ENCODE data around the gene UBE2M.
"Not testable (repeated sequence)": the region's sequence is repeated elsewhere in the genome, so short reads cannot be mapped to it uniquely, and the experiment has no call there.

Gene UBE2M

DNA sequence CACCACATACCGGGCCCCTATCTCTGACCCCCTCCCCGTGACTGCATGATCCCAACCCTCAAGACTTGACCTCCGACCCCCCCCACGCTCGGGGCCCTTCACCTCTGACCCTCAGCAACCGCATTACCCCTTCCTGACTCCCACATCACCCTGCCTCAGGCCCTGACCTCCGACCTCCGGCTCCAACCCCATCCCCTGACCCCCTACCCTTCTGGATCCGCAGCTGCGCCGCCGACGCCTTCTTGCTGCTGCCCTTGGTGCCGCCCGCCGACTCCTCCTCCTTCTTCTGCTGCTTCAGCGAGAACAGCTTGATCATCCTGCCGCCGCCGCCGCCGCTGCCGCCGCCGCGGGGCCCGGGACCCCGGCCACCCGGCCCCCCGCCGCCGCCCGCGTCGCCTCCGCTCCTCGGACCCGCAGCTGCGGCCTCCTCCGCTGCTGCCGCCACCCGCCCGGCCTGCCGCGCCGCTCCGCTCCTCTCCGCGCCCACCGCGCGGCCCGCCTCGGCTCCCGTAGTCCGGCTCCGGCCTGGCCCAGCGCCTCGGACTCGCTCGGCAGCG lies at the start of gene UBE2M:
TSS of gene UBE2M (minus strand) at position 546 of the 557 bp plus-strand sequence. CDS start at position 316, 230 bp downstream.
- DNase-seq: no peak

- not testable (repeated sequence) for DNase-seq
Measured at GRCh38 chr19:58607213-58607612, 48.8 kb upstream of the UBE2M start.

DNA sequence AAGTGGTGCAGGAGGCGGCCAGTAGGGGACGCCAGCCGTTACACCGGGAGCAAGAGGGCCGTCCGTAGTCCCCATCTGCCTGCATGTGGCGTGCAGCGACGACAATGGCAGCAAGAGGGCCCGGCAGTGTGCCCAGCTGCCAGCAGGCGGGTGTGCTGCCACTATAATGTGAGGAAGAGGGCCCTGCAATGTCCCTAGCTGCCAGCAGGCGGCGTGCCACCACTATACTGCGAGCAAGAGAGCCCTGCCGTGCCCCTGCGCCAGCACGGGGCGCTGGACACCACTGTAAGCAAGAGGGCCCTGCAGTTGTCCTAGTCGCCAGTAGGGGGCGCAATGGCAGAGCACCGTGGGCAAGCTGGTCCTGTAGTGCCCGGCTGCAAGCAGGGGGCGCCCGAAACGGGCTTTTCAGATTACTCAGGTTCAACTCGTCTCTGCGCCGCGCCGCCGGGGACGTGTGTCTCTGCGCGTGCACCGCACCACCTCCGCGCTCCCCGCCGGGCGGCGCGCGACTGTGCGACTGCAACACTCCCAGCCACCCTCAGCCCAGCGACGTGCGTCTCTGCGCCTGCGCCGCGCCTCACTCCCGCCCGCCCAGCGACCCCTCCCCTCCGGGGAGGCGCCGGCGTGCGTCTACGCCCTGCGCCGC lies 48.0 kb upstream of the UBE2M start:
- DNase-seq: not testable (repeated sequence)

- DNase-seq: no peak
Measured at GRCh38 chr19:58586133-58586765, 27.8 kb upstream of the UBE2M start.

DNA sequence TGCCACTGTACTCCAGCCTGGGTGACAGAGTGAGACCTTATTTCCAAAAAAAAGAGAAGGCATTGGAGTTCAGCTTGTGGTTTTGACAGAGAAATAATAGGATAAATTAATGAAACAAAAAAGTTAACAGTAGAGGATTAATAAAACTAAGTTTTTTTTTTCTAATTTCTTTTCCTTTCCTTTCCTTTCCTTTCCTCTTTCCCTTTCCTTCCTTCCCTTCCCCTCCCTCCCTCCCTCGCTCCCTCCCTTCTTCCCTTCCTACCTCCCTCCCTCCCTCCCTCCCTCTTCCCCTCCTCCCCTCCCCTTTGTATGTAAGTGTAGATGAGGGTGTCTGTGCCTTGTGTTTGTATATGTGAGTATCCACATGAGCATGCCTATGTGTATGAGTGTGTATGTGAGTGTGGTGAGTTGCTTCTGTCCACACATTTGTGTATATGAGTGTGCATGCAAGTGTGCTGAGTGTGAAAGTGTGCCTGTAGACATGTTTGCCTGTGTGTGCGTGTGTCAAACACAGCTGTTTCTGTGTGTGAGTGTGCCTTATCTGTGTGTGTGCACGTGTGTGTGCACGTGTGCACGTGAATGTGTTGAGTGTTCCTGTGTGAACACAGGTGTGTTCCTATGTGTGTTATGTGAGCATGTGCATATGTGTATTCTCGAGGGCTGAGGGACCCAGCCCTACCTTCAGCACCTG lies 27.2 kb upstream of the UBE2M start:
- no peak for DNase-seq

- no peak for DNase-seq
Measured at GRCh38 chr19:58584498-58585441, 26.4 kb upstream of the UBE2M start.

DNA sequence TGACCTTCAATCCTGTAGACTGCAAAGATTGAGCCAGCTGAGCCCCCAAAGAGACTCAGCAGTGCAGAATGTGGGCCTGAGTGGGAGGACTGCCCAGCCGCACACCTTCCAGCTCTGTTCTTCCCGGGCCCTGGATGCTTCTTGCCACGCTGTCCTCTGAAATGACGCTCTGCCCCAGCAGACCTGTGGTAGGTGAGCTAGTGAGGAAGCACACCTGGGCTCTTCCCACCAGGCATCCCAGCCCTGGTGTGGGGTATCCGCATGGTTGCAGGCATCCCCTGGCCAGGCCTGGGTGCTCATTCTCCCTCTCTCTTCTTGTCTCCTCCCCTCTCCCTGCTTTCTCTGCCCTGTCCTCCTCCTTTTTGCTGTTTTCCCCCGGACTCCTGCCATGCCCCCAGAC lies 24.6 kb upstream of the UBE2M start:
- no peak for DNase-seq

- peak; percentile 96 for DNase-seq
Measured at GRCh38 chr19:58581227-58582141, 23.1 kb upstream of the UBE2M start.

DNA sequence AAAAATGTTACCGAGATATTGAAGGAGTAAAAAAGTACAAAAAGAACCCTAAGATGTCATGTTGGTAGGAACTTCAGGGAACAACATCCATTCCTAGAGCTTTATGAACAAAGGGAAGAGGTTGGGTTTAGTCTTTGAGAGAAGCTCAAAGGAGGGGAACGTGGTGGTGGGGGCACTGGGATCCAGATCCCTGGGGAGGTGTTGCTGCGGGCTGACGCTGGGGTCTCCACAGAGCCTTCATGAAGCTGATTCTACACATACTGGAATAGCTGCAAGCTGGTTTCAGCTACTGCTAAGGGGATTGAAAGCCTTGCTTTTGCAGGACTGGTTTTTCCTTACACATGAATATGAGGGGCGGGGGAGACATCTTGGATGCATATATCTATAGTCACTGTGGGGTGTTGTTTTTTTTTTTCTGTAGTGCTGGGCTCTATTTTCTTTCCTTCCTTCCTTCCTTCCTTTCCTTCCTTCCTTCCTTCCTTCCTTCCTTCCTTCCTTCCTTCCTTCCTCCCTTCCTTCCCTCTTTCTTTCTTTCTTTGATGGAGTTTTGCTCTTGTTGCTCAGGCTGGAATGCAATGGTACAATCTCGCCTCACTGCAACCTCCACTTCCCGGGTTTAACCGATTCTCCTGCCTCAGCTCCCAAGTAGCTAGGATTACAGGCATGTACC lies 21.2 kb upstream of the UBE2M start:
- DNase-seq: no peak

- peak; percentile 53 for DNase-seq
Measured at GRCh38 chr19:58578012-58578925, 19.9 kb upstream of the UBE2M start.

GRCh38 chr19:58577581-58577980 lies 19.2 kb upstream of the UBE2M start:
- not testable (repeated sequence) for DNase-seq

DNA sequence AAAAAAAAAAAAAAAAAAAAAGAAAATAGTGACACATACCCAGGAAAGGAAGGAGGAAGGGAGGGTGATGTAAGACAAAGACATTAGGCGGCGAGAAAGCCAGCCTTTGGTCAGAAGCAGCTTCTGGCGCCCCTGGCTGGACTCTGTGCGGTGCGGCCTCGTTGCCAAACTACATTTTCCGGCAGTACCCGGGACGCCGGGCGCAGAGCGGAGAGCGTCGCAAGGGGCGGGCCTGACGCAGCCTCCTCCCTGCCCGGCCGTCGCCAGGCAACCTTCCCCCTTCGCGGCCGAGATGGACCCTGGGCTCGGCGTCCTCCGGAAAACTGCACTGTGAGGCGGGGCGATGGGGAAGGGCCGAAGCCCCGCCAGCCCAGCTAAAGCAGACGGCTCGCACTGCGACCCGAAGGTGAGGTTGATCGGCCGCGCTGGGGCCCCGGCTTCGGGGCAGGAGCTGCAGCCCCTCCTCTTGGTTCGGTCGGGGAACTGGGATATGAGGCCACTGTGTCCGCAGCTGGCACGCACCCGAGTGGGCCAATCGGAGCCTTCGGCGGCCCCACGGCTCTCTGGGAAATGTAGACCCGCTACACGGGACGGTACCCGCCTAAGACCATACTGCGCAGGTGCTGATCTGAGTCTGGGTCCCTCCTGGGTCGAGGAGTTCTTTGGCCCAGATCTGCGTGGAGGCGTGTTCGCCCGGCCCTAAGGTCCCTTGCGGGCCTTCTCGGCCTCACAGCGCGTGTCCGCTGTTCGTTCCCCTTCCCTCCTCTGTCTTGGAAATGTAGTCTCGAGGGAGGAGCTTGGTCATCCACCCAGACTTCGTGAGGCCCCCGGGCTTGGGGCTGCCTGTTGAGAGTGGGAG lies 17.0 kb upstream of the UBE2M start:
- DNase-seq: peak; percentile 90

GRCh38 chr19:58573658-58574164 lies 15.3 kb upstream of the UBE2M start:
- no peak for DNase-seq

GRCh38 chr19:58572818-58573657 lies 14.6 kb upstream of the UBE2M start, which contains the start of gene MZF1:
MZF1 (minus strand) TSS chr19:58573335; CDS start chr19:58571389, 1,946 bp downstream.
- DNase-seq: peak; percentile 100

DNA sequence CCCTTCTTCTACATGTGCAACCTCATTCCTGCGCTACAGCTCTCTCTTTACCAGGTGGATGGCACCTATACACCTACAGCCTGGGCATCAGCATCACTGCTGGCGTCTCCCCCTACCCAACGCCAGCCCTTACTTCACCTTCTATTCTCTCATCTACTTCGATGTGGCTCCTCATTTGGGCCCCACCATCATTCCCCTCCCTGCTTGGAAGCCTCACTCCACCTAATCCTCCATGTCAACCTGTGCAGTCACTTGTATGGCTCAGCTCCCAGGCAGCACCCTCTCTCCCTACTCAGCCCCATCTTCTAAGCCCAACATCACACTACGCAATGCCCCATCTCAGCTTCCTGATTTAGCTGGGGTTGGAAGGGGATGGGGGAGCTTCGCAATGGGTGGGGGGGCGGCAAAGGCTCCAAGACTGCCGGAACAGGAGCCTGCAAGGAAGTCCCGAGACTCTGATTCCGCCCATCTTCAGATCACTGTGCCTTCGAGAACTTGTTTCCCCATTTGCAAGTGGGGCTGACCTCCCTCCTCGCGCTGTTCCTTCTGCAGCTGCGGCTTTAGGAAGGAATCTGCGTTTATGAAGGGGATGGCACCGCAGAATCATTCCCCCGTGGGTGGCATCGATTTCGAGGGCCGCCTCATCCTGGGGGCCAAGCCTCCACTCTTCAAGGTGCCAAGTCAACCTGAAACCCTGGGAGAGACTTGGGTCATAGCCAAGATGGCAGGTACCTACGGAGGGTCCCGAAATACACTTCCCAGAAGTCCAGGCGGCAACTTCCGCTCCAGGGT lies 13.8 kb upstream of the UBE2M start:
- no peak for DNase-seq

DNA sequence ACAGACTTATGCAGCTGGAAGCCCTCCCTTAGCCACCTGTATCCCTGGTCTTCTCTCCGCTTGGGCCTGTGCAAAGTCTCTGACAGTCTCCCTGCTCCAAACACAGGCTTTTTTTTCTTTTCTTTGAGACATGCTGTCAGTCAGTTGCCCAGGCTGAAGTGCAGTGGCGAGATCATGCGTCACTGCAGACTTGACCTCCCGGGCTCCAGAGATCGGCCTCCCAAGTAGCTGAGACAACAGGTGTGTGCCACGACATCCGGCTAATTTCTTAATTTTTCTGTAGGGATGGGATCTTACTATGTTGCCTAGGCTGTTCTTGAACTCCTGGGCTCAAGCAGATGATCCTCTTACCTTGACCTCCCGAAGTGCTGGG lies 13.2 kb upstream of the UBE2M start:
- DNase-seq: peak; percentile 46
